Right ventricle myocardium inferior (tissue), 1 donor: ENCODE results near the gene PTPRA. TPM values are rescaled to one million over a fixed set of nuclear protein-coding genes. Genes with fewer than 3 reads are reported as not detected.
"Not testable (repeated sequence)": the region's sequence is repeated elsewhere in the genome, so short reads cannot be mapped to it uniquely, and the experiment has no call there.

Experiments
- ATAC-seq: fragments of 200-7000 bp; cut with Tn5 transposase; one replicate; pipeline ENCODE4 v1.9.1; 2020; ENCODE audit warnings: mild to moderate bottlenecking, moderate library complexity
- DNase-seq: peaks from one replicate; pipeline ENCODE4 v3.0.0; 2021; ENCODE audit errors: missing footprints
- intact Hi-C: fragments of 100-400 bp; cut with DNase I; formaldehyde crosslinking; loops from one replicate; pipeline ENCODE4 v1.11.0; 2022
- total RNA-seq: library from RNA; stranded (reverse); fragmentation: NEBNext Ultra II Directional; extraction: Animal tissue kit (Norgen Biotek cat#: 25700); gene quantifications from one replicate; pipeline ENCODE4 v1.2.1, GENCODE V29; 2021
- donor health status: DM: no; HTN: yes; CAD: no; lungs with severe emphysema.

PTPRA gene
- total RNA-seq, 1 donor from 2014 or later, result 26.5 TPM

DNA sequence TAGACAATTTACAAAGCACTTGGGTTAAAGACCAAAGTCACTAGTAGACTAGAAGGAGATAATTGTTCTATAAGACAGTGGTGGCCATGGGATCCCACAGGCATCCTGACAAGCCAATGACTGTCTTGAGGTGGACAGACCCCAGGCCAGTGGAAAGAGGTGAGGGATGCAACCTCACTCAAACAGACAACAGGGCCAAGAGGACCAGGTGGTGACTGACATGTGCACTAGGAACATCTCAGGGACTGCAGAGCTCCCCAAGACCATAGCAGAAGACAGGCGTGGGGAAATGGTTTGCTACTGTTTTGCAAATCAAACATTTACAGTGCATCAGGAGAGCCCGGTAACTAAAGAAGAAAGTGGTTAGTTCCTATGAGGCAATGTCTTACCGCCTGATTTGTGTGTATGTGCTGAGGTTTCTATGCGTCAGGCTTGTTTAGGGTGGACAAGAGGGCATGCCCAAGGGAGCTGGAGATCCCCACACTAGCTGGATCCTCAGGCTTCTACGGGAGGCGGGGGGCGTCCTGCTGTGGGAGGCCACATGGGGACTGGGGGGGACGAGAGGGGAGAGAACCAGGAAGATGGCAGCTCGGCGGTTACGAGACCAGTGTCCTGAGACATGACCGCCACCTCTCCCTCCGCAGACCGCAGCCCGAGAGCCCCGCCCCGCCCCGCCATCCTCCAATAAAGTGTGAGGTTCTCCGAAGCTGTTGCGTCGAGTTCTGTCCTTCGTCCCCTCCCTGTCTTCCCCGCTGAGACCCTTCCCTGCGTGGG is 171.9 kb downstream of the PTPRA start:
- ATAC-seq (peak; percentile 78), DNase-seq (peak; percentile 88)
- intact Hi-C loops, result no loop called here

DNA sequence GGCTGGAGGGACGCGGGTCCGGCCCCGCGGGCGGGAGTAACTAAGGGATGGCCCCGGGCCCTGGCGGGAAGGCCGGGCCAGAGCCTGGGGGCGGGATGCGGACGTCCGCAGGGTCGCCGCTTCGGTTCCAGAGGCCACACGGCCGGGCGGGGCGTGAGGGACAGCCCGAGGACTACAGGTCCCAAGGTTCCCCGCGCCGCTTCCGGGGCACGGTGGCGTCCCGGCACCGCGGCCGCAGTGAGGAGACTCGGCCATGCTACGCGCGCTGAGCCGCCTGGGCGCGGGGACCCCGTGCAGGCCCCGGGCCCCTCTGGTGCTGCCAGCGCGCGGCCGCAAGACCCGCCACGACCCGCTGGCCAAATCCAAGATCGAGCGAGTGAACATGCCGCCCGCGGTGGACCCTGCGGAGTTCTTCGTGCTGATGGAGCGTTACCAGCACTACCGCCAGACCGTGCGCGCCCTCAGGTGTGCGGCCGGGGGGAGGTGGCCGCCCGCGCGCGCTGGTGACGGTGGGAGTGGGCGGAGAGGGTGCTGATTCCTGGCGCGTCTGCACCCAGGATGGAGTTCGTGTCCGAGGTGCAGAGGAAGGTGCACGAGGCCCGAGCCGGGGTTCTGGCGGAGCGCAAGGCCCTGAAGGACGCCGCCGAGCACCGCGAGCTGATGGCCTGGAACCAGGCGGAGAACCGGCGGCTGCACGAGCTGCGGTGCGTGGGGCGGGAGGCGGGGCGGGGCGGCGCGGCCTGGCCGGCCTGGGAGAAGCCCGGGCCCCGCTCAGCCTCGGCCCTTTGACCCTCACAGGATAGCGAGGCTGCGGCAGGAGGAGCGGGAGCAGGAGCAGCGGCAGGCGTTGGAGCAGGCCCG is 172.8 kb downstream of the PTPRA start, which contains the start of gene MRPS26:
Gene MRPS26 (plus strand): TSS at position 237 of the 861 bp plus-strand sequence. CDS start 17 bp downstream, at position 254.
- peak; percentile 93 for ATAC-seq
- DNase-seq, result peak; percentile 97
- intact Hi-C loops, result no loop called here

DNA sequence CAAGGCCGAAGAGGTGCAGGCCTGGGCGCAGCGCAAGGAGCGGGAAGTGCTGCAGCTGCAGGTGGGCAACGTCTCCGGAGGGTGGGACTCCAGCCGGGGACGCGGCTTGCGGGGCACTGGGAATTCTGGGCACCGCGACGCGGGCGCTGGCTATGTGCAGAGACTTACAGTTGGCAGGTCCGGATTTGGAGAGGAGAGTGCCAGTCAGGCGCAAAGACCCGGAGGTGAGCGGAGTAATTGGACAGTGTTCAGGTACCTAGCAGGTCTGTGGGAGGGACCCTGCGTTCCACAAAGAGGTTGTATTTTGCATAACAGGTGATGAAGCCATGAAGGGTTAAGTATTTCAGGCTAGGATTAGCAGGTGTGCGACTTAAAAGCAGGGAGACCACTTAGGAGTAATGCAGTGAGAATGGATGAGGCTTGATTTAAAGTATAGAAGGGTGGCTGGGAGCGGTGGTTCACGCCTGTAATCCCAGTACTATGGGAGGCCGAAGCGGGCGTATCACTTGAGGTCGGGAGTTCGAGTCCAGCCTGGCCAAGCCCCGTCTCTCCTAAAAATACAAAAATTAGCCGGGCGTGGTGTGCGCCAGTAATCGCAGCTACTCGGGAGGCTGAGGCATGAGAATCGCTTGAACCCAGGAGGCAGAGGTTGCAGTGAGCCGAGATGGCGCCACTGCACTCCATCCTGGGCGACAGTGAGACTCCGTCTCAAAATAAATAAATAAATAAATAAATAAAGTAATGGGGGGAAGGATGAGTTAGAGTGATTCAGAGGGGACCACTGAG is 173.6 kb downstream of the PTPRA start:
- ATAC-seq, result no peak
- DNase-seq, result no peak
- intact Hi-C loops, result no loop called here

DNA sequence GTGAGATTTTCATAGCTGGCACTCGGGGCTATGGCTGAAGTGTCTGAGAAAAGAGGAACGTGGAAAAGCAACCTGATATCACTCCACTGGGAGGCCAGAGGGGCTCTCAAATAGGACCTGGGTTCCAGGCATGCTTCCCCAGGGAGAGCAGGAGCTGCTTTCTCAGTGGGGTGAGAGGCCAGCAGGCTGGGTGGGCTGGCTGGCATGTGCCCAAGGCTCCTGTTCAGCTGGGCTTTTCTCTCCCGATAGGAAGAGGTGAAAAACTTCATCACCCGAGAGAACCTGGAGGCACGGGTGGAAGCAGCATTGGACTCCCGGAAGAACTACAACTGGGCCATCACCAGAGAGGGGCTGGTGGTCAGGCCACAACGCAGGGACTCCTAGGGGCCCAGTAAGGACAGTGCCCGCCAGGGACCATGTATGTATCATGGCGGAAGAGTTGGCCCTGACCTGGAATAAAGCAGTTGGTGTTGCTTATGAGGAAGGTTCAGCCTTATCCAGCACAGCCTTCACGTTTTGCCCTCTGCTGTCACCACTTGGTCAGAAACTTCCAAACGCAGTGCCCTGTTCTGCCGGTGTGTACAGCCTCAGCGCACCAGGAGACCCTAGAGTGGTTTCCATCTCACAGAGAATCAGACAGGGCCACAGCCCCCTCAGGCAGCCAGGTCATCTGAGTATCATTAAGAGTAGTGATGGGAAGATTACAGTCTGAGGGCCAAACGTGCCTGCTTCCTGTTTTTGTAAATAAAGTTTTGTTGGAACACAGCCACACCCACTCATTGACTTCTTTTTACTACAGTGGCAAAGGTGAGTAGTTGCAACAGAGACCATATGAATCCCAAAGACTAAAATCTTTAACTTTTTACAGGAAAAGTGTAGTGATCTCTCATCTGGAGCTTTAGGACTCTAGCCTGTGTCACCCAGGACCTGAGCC is 174.5 kb downstream of the PTPRA start:
- DNase-seq (no peak), ATAC-seq (no peak)
- intact Hi-C loops, result no loop called here

DNA sequence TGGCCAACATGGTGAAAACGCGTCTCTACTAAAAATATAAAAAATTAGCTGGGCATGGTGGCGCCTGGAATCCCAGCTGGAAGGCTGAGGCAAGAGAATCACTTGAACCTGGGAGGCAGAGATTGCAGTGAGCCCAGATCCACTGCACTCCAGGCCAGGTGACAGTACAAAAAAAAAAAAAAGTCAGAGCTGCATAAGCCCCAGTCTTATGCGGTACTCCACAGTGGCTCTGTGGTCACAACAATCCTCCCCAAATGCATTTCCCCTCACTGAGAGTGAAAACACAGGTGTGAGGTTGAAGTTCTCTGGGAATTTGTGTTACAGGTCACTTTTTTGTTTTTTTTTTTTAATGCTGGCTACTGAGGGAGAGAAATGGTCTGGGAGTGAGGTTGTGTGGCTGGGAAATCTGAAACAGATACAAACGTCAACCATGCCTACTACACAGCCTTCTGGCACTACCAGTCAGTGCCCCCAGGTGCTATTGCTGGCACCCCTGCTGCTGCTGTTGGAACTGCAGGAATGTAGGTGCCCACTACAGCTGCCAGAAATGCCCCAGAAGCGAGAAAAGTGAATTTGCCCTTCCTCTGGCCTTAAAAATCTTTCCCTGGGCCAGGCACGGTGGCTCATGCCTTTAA is 178.2 kb downstream of the PTPRA start:
- DNase-seq (no peak), ATAC-seq (no peak)
- intact Hi-C loops, result loop anchor here (5.0 kb wide), 1 partner anchor 266 kb away; no protein-coding TSS in a partner anchor

DNA sequence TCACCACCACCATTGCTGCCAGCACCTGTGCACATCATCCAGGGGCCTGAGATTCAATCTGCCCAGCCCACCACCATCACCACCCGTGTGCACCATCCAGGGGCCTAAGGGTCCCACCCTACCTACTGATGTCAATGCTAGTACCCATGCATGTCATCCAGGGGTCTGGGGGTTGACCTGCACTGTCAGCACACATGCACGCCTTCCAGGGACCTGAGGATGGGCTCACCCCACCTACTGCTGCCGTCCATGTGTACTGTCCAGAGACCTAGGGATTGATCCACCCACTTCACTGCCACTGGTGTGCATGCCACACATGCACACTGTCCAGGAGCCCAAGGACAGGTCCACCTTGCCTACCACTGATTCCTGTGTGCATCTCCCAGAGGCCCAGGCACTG is 186.2 kb downstream of the PTPRA start:
- DNase-seq (no peak), ATAC-seq (no peak)
- intact Hi-C loops, result no loop called here

DNA sequence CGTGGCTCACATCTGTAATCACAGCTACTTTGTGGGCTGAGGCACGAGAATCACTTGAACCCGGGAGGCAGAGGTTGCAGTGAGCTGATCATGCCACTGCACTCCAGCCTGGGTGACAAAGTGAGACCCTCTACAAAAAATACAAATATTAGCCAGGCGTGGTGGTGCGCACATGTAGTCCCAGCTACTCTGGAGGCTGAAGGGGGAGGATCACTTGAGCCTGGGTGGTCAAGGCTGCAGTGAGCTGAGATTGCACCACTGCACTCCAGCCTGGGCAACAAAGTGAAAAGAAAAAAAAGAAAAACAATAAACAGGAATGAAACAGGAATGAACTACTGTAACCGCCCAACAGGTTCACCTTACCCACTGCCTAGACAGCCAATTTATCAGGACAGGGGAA is 190.8 kb downstream of the PTPRA start:
- intact Hi-C loops, DNase-seq, ATAC-seq: not testable (repeated sequence)

DNA sequence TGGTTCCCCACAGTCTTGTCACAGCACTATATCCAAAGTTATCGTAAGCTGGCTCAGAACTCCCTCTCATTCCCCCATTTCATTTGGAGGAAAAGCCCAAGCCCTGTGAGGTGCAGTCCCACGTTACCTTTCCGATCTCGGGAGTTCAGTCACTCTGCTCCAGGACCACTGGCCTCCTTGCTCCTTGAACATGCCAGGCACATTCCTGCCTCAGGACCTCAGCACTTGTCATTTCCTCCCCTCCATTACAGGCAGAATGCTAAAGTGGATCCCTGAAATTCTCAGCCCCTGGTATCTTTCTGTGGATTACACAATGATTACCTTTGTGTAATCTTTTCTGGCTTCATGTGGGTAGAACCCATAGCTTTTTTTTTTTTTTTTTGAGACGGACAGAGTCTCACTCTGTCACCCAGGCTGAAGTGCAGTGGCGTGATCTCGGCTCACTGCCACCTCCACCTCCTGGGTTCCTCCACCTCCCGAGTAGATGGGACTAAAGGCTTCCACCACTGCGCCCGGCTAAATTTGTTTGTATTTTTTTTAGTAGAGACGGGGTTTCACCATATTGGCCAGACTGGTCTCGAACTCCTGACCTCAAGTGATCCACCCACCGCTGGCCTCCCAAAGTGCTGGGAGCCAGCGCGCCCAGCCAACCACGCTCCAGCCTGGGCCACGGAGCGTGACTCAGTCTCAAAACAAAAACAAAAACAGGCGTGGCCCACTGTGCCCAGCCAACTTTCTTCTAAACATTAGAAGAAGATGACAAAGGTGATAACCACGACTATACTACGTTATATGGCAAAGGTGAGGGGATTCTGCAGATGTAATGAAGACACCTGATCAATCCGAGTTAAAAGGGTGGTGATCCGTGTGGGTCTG is 194.1 kb downstream of the PTPRA start:
- intact Hi-C loops, result no loop called here

DNA sequence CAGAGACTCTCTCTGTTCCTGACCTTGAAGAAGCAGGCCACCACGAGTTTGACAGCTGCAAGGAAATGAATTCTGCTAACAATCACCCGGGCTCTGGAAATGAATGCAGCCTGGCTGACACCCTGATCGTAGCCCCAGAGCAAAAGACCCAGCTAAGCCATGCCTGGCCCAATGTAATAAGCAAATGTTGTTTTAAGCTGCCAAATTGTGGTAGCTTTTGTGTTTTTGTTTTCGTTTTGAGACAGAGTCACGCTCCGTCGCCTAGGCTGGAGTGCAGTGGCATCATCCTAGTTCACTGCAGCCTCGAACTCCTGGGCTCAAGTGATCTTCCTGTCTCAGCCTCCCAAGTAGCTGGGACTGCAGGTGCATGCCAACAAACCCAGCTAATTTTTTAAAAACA is 194.8 kb downstream of the PTPRA start:
- intact Hi-C loops, result no loop called here

More for the DNA sequence above, 194.1 kb downstream of the PTPRA start:
- ATAC-seq (no peak), DNase-seq (no peak)

DNA sequence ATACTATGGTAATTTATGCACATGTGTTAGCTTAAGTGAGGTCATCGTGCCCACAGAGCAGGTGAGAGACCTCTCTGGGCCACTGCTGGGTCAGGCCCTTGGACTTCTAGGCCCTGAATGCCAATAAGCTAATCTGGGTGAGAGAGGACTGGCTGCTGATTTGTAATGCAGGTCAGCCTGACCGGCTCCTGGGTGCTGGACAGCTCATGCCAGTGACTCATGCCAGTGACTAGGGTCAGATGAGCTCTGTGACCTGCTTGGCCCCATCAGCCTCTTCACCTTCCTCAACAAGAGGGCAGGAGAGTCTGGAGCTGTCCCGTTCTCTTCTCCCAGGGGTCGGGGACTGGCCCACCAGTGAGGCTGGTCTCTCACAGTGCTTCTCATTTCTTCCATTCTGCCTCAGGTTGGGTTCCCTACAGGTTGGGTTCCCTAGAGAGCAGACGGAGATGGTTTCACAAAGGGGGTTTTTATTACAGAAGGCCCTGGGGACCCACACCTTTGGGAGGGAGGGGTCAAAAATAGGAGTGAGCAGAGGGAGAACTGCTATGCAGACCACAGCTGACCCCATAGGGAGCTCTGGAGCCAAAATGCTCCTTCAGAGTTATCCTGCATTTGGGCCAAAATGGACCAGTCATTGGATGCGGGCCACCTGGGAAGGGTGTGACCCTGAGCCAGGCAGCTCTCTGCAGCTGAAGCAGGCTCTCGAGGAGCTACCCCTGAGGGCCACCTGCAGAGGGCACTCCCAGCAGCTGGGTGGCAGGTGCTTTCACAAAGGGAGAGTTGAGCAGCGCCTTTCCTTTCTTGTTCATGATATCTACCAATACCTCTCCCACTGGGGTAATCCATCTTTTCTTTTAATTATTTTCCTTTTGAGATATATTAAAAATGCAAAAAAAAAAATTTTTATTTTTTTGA is 196.0 kb downstream of the PTPRA start:
- DNase-seq, result no peak
- no peak for ATAC-seq
- intact Hi-C loops, result no loop called here

More for the DNA sequence above, 194.8 kb downstream of the PTPRA start:
- DNase-seq (no peak), ATAC-seq (no peak)

DNA sequence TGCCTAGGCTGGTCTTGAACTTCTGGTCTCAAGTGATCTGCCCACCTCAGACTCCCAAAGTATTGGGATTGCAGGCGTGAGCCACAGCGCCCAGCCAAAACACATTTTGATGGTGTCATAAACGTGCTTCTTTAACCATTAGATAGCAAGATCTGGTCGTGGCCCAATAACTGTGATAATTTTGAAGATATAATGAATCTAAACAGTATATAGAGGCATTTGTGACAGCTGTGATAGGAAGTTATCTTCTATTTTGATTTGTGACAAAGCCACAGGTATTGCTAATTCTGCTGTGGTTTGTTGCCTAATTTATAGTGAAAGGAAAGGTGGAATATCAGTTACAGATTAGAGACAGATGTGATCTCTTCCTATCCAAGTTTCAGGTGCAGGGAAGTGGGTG is 197.4 kb downstream of the PTPRA start:
- intact Hi-C loops, result no loop called here
- DNase-seq (no peak), ATAC-seq (no peak)

DNA sequence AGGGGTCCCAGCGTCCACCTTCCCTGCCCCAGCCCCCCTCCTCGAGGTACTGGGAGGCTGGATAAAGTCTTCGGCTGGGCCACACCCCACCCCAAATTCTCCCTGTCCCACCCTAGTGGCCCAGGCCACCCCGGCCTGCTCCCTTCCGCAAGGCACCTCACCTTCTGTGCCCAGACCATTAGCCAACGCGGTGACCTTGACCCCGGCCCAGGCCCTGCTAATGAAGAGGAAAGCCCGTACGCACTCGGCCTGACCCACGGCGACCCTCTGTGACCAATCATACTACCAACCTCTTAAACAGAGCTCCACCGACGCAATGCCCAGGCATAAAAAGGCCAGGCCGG is 198.0 kb downstream of the PTPRA start:
- intact Hi-C loops, result no loop called here
- no peak for ATAC-seq
- DNase-seq, result no peak

DNA sequence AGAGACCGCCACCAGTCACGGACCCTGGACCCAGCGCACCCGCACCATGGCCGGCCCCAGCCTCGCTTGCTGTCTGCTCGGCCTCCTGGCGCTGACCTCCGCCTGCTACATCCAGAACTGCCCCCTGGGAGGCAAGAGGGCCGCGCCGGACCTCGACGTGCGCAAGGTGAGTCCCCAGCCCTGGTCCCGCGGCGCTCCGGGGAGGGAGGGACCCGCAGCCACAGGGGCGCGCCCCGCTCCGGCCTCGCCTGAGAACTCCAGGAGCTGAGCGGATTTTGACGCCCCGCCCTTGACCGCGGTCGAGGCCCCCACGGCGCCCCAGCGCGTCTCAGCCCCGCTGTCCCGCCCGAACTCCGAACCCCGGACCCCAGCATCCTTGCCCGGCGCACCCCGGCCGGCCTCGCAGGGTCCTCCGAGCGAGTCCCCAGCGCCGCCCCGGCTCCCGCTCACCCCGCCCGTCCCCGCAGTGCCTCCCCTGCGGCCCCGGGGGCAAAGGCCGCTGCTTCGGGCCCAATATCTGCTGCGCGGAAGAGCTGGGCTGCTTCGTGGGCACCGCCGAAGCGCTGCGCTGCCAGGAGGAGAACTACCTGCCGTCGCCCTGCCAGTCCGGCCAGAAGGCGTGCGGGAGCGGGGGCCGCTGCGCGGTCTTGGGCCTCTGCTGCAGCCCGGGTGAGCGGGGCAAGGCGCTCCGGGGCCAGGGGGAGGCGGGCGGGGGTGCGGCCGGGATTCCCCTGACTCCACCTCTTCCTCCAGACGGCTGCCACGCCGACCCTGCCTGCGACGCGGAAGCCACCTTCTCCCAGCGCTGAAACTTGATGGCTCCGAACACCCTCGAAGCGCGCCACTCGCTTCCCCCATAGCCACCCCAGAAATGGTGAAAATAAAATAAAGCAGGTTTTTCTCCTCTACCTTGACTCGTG is 198.6 kb downstream of the PTPRA start, which contains the start of gene OXT:
Gene OXT (plus strand): TSS at position 11 of the 920 bp plus-strand sequence. CDS start 36 bp downstream, at position 47.
- DNase-seq (peak; percentile 79), ATAC-seq (peak; percentile 87)
- intact Hi-C loops, result no loop called here

DNA sequence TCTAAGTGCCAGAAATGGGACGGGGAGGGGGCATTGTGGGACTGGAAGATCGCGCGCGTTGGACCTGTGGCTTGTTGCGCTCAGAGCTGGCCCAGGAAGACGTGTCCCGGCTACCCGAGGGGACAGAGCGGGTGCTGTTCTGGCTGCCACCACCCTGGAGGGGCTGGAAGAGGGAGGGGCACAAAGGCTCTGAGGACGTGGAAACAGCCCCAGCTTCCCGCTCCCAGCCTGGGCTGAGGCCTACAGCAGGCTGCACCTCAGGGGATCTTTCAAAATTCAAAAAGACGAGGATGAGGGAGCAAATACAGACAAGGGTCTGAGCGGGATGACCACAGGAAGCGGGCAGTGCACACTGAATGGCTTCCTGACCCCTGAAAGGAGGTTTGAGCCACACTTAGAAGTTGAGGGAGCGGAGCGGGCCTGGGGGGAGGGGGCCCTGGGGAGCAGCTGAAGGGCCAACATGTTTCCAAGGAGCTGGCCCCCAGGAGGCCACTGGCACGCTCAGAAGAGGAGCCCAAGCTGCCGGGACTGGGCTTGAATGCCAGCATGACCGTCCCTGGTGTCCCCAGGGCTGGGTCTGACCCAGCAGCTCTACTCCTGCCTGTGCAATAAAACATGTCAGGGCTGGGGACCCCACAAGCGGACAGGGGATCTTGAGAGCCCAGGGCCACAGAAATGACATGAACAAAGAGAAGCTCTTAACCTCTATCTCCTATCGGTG is 199.4 kb downstream of the PTPRA start:
- intact Hi-C loops, result no loop called here
- no peak for DNase-seq

More for the DNA sequence above, 199.4 kb downstream of the PTPRA start:
- no peak for ATAC-seq
